Memory B cell (primary cell): ENCODE results near the gene RANBP9.

Experiments used
- ATAC-seq: fragments of 150-1000 bp; cut with Tn5 transposase; 2 replicates; pipeline ENCODE4 v1.10.0; 2021; ENCODE audit warnings: low read depth, mild to moderate bottlenecking, moderate library complexity
- DNase-seq, 2 donors: peaks; one replicate each; pipeline ENCODE4 v3.0.0; 2022; ENCODE audit warnings: low spot score in 2 of 2
- H3K27ac Mint-ChIP-seq: one replicate; pipeline ENCODE4 v1.8.0; 2022; ENCODE audit warnings: mild to moderate bottlenecking, moderate library complexity, mixed read lengths
- H3K27me3 Mint-ChIP-seq: one replicate; pipeline ENCODE4 v1.8.0; 2022; ENCODE audit warnings: mixed read lengths
- H3K36me3 Mint-ChIP-seq: one replicate; pipeline ENCODE4 v1.8.0; 2022; ENCODE audit warnings: mild to moderate bottlenecking, mixed read lengths
- H3K4me1 Mint-ChIP-seq: one replicate; pipeline ENCODE4 v1.8.0; 2022; ENCODE audit warnings: mixed read lengths
- H3K4me3 Mint-ChIP-seq: one replicate; pipeline ENCODE4 v1.8.0; 2022; ENCODE audit warnings: mild to moderate bottlenecking, moderate library complexity, mixed read lengths
- H3K9me3 Mint-ChIP-seq: one replicate; pipeline ENCODE4 v1.8.0; 2022; ENCODE audit warnings: mixed read lengths

RANBP9 gene

GRCh38 chr6:13711733-13712598 lies at the start of gene RANBP9:
Gene RANBP9, minus strand, starts transcription at chr6:13711835. Its CDS starts 330 bp downstream, at chr6:13711505.
- Mint-ChIP-seq H3K36me3 (no peaks in the 10 kb centered on the region), H3K4me3 (peak within 1 kb of the TSS; percentile 96), H3K27ac (peak within 1 kb of the TSS; percentile 97), H3K4me1 (peaks cover 20% of the 10 kb centered on the region), H3K9me3 (no peaks in the 10 kb centered on the region), H3K27me3 (no peaks in the 10 kb centered on the region)
- ATAC-seq (peak; percentile 81), DNase-seq (peak; percentile 83 to 85)

- DNase-seq (no peak), ATAC-seq (no peak)
- no peaks in the 10 kb centered on the region for H3K9me3 Mint-ChIP-seq
- no peaks in the 10 kb centered on the region for H3K36me3 Mint-ChIP-seq
- peaks cover 14% of the 10 kb centered on the region for H3K4me1 Mint-ChIP-seq
- no peak overlapping the region for H3K27ac Mint-ChIP-seq
- H3K4me3 Mint-ChIP-seq: no peak overlapping the region
- no peaks in the 10 kb centered on the region for H3K27me3 Mint-ChIP-seq
Observed at GRCh38 chr6:13760307-13761304, 49.0 kb upstream of the RANBP9 start.

- H3K4me1 Mint-ChIP-seq: peaks cover 10% of the 10 kb centered on the region
- H3K9me3 Mint-ChIP-seq: no peaks in the 10 kb centered on the region
- ATAC-seq (no peak), DNase-seq (no peak)
- no peaks in the 10 kb centered on the region for H3K27me3 Mint-ChIP-seq
- no peak overlapping the region for H3K27ac Mint-ChIP-seq
- no peak overlapping the region for H3K4me3 Mint-ChIP-seq
- no peaks in the 10 kb centered on the region for H3K36me3 Mint-ChIP-seq
Observed at GRCh38 chr6:13759025-13759424, 47.4 kb upstream of the RANBP9 start.

- H3K27me3 Mint-ChIP-seq: no peaks in the 10 kb centered on the region
- no peaks in the 10 kb centered on the region for H3K9me3 Mint-ChIP-seq
- ATAC-seq (no peak), DNase-seq (no peak)
- no peak overlapping the region for H3K4me3 Mint-ChIP-seq
- no peaks in the 10 kb centered on the region for H3K36me3 Mint-ChIP-seq
- no peaks in the 10 kb centered on the region for H3K4me1 Mint-ChIP-seq
- no peak overlapping the region for H3K27ac Mint-ChIP-seq
Observed at GRCh38 chr6:13754644-13755043, 43.0 kb upstream of the RANBP9 start.

GRCh38 chr6:13743736-13744127 lies 32.1 kb upstream of the RANBP9 start:
- Mint-ChIP-seq H3K36me3 (no peaks in the 10 kb centered on the region), H3K9me3 (no peaks in the 10 kb centered on the region), H3K4me1 (peaks cover 3% of the 10 kb centered on the region), H3K4me3 (no peak overlapping the region), H3K27me3 (no peaks in the 10 kb centered on the region), H3K27ac (no peak overlapping the region)
- DNase-seq (no peak), ATAC-seq (no peak)

GRCh38 chr6:13742961-13743735 lies 31.5 kb upstream of the RANBP9 start:
- ATAC-seq: no peak
- Mint-ChIP-seq H3K4me3 (peak overlapping the region; percentile 64), H3K27ac (no peak overlapping the region)

GRCh38 chr6:13741365-13741764 lies 29.7 kb upstream of the RANBP9 start:
- Mint-ChIP-seq H3K36me3 (no peaks in the 10 kb centered on the region), H3K9me3 (no peaks in the 10 kb centered on the region), H3K4me3 (no peak overlapping the region), H3K4me1 (no peaks in the 10 kb centered on the region), H3K27ac (no peak overlapping the region), H3K27me3 (no peaks in the 10 kb centered on the region)
- DNase-seq: no peak
- ATAC-seq: no peak

More at GRCh38 chr6:13742961-13743735, 31.5 kb upstream of the RANBP9 start:
- no peaks in the 10 kb centered on the region for H3K27me3 Mint-ChIP-seq
- DNase-seq: no peak
- no peaks in the 10 kb centered on the region for H3K9me3 Mint-ChIP-seq
- H3K36me3 Mint-ChIP-seq: no peaks in the 10 kb centered on the region
- peaks cover 3% of the 10 kb centered on the region for H3K4me1 Mint-ChIP-seq

GRCh38 chr6:13735031-13735430 lies 23.4 kb upstream of the RANBP9 start:
- Mint-ChIP-seq H3K27ac (no peak overlapping the region), H3K9me3 (no peaks in the 10 kb centered on the region), H3K27me3 (peaks cover 12% of the 10 kb centered on the region), H3K4me3 (no peak overlapping the region), H3K4me1 (no peaks in the 10 kb centered on the region), H3K36me3 (no peaks in the 10 kb centered on the region)
- ATAC-seq: no peak
- no peak for DNase-seq

- DNase-seq (no peak), ATAC-seq (no peak)
- Mint-ChIP-seq H3K27ac (no peak overlapping the region), H3K4me3 (no peak overlapping the region), H3K27me3 (peaks cover 12% of the 10 kb centered on the region), H3K9me3 (no peaks in the 10 kb centered on the region), H3K4me1 (no peaks in the 10 kb centered on the region), H3K36me3 (no peaks in the 10 kb centered on the region)
Observed at GRCh38 chr6:13733178-13733887, 21.7 kb upstream of the RANBP9 start.

- Mint-ChIP-seq H3K9me3 (no peaks in the 10 kb centered on the region), H3K4me3 (no peak overlapping the region), H3K27ac (no peak overlapping the region)
Observed at GRCh38 chr6:13730704-13731103, 19.1 kb upstream of the RANBP9 start.

GRCh38 chr6:13729891-13730290 lies 18.3 kb upstream of the RANBP9 start:
- Mint-ChIP-seq H3K27ac (no peak overlapping the region), H3K9me3 (no peaks in the 10 kb centered on the region), H3K27me3 (peaks cover 12% of the 10 kb centered on the region), H3K36me3 (no peaks in the 10 kb centered on the region), H3K4me1 (no peaks in the 10 kb centered on the region), H3K4me3 (no peak overlapping the region)
- ATAC-seq (no peak), DNase-seq (no peak)

More at GRCh38 chr6:13730704-13731103, 19.1 kb upstream of the RANBP9 start:
- H3K36me3 Mint-ChIP-seq: no peaks in the 10 kb centered on the region
- H3K27me3 Mint-ChIP-seq: peaks cover 12% of the 10 kb centered on the region
- H3K4me1 Mint-ChIP-seq: no peaks in the 10 kb centered on the region
- ATAC-seq: no peak
- DNase-seq: no peak

- no peaks in the 10 kb centered on the region for H3K36me3 Mint-ChIP-seq
- DNase-seq (no peak), ATAC-seq (no peak)
- no peaks in the 10 kb centered on the region for H3K27me3 Mint-ChIP-seq
- no peaks in the 10 kb centered on the region for H3K9me3 Mint-ChIP-seq
- no peak overlapping the region for H3K4me3 Mint-ChIP-seq
- H3K27ac Mint-ChIP-seq: no peak overlapping the region
- H3K4me1 Mint-ChIP-seq: peaks cover 3% of the 10 kb centered on the region
Observed at GRCh38 chr6:13725570-13725969, 13.9 kb upstream of the RANBP9 start.

- Mint-ChIP-seq H3K4me3 (no peak overlapping the region), H3K9me3 (no peaks in the 10 kb centered on the region), H3K36me3 (no peaks in the 10 kb centered on the region), H3K27me3 (peaks cover 1% of the 10 kb centered on the region), H3K27ac (no peak overlapping the region), H3K4me1 (peaks cover 3% of the 10 kb centered on the region)
- ATAC-seq: no peak
- no peak for DNase-seq
Observed at GRCh38 chr6:13725052-13725451, 13.4 kb upstream of the RANBP9 start.
